ENCODE measurements around the gene HSD17B12. TPM values are rescaled to one million over a fixed set of nuclear protein-coding genes. Genes with fewer than 3 reads are reported as not detected.

HSD17B12 gene
- total RNA-seq, 4 donors from 2014 or later = 46.3 to 93.4 (median 60.1) TPM

DNA sequence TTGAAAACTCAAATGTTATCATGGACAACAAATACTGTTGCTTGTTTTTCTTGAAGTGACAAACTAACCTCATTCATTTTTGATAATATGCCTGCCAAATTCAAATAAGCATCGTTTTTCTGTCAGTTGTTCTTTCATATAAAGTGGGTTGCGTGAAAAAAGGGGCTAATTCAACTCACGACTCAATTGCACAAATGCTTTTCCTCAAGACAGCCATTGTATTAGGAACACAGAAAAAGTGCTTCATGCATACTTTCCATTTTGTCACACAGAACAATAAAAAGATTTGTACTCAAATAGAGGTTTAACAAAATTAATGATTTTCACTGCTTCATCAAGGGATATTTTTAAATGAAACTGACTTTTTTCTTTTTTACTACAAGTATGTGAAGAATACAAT is 105.5 kb downstream of the HSD17B12 start:
- Histone ChIP-seq H3K4me3 (no peak overlapping the region), H3K9me3 (peaks cover 6% of the 10 kb centered on the region), H3K27ac (no peak overlapping the region), H3K27me3 (no peaks in the 10 kb centered on the region), H3K36me3 (no peaks in the 10 kb centered on the region), H3K4me1 (no peaks in the 10 kb centered on the region)
- TF ChIP-seq, protein P1, sequence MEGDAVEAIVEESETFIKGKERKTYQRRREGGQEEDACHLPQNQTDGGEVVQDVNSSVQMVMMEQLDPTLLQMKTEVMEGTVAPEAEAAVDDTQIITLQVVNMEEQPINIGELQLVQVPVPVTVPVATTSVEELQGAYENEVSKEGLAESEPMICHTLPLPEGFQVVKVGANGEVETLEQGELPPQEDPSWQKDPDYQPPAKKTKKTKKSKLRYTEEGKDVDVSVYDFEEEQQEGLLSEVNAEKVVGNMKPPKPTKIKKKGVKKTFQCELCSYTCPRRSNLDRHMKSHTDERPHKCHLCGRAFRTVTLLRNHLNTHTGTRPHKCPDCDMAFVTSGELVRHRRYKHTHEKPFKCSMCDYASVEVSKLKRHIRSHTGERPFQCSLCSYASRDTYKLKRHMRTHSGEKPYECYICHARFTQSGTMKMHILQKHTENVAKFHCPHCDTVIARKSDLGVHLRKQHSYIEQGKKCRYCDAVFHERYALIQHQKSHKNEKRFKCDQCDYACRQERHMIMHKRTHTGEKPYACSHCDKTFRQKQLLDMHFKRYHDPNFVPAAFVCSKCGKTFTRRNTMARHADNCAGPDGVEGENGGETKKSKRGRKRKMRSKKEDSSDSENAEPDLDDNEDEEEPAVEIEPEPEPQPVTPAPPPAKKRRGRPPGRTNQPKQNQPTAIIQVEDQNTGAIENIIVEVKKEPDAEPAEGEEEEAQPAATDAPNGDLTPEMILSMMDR (IDR thresholded peaks at IDR 0.05) = no peak
- TF ChIP-seq POLR2A (IDR thresholded peaks at IDR 0.05) = no peak
- no peak for TF ChIP-seq EP300 (IDR thresholded peaks at IDR 0.05)
- no peak for TF ChIP-seq POLR2AphosphoS5 (IDR thresholded peaks at IDR 0.05)
- 93% methylated on average over 3 of the region's 3 CpGs for WGBS
- no peak for DNase-seq (ENCODE audit: low spot score in 2 of 2)

DNA sequence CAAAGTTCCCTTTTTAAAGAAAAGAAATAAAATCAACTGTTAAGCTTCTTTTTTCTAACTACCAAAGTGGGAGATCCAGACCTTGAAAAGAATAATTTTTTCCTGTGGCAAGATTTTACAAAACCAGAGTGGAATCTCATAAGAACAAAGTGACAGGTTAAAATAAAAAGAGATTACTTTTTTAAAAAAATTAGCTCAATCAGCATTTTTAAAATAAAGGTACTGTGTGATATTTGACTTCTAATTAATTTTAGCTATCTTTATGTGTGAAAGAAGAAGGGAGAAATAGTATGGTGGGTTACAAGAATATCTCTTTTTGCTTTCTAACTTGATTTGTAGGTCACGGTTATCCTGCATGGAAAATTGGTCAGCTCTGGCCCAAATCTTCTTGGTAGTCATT is 107.3 kb downstream of the HSD17B12 start:
- no peaks in the 10 kb centered on the region for H3K36me3 ChIP-seq
- no peak overlapping the region for H3K4me3 ChIP-seq
- DNase-seq (ENCODE audit: low spot score in 2 of 2) = no peak
- H3K27me3 ChIP-seq = no peaks in the 10 kb centered on the region
- 88% methylated on average over 1 of the region's 1 CpG for WGBS
- TF ChIP-seq, protein P1 (IDR thresholded peaks at IDR 0.05) = no peak
- TF ChIP-seq EP300 (IDR thresholded peaks at IDR 0.05) = no peak
- no peak for TF ChIP-seq POLR2AphosphoS5 (IDR thresholded peaks at IDR 0.05)
- TF ChIP-seq POLR2A (IDR thresholded peaks at IDR 0.05) = no peak
- H3K4me1 ChIP-seq = no peaks in the 10 kb centered on the region
- H3K27ac ChIP-seq = no peak overlapping the region
- peaks cover 3% of the 10 kb centered on the region for H3K9me3 ChIP-seq

DNA sequence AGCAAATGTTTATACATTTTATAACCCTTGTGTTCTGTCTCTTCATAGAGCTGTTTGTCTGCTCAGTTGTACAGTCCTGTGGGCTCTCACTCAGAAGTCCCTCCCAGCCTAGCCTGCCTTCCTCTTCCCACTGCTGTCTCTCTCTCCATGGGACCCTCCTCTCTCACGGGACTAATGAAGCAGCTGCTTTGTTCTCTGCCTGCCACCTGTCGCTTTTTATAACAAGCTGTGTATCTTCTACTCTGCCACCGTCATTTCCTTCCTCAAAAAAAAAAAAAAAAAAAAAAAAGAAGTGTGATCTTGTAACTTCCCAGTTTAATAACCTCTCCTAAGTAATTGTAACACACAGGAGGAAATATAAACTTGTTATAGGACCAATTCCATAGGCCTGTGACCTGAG is 107.9 kb downstream of the HSD17B12 start:
- TF ChIP-seq POLR2AphosphoS5 (IDR thresholded peaks at IDR 0.05) (no peak), POLR2A (IDR thresholded peaks at IDR 0.05) (no peak), EP300 (IDR thresholded peaks at IDR 0.05) (no peak)
- TF ChIP-seq, protein P1 (IDR thresholded peaks at IDR 0.05) = no peak
- no peaks in the 10 kb centered on the region for H3K9me3 ChIP-seq
- H3K4me1 ChIP-seq = no peaks in the 10 kb centered on the region
- H3K4me3 ChIP-seq = no peak overlapping the region
- no peaks in the 10 kb centered on the region for H3K36me3 ChIP-seq
- no peaks in the 10 kb centered on the region for H3K27me3 ChIP-seq
- WGBS = 58% methylated on average over 3 of the region's 3 CpGs
- H3K27ac ChIP-seq = no peak overlapping the region
- no peak for DNase-seq (ENCODE audit: low spot score in 2 of 2)

DNA sequence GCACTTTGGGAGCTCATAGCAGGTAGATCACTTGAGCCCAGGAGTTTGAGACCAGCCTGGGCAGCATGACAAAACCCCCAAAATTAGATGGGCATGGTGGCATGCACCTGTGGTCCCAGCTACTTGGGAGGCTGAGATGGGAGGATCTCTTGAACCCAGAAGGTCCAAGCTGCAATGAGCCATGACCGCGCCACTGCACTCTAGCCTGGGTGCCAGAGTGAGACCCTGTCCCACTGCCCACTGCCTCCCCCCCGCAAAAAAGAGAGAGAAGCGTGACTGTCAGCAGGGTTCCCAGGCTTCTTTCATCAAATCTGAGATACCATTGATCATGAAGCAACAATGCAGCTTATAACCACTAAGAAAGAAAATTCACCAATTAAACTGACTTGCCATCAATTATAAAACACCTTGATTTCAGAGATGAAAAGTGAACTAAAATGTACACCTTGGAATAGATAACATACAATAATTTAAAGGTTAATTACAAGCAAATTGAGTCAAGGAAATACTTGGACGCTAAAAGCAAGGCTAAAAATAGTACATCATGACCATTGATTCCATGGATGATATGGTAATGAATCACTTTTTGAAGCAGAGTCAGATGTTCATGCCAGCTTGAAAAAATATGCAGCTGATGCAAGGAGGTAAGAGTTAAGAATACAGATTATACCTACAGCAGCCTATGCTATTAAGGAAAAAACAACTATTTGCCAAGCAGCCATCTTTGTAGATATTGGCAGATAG is 109.3 kb downstream of the HSD17B12 start:
- no peak overlapping the region for H3K27ac ChIP-seq
- DNase-seq (ENCODE audit: low spot score in 2 of 2) = no peak
- no peak overlapping the region for H3K4me3 ChIP-seq
- TF ChIP-seq POLR2AphosphoS5 (IDR thresholded peaks at IDR 0.05) (no peak), EP300 (IDR thresholded peaks at IDR 0.05) (no peak)
- TF ChIP-seq, protein P1 (IDR thresholded peaks at IDR 0.05) = no peak
- H3K4me1 ChIP-seq = no peaks in the 10 kb centered on the region
- no peaks in the 10 kb centered on the region for H3K9me3 ChIP-seq
- 84% methylated on average over 5 of the region's 5 CpGs for WGBS
- H3K27me3 ChIP-seq = no peaks in the 10 kb centered on the region
- H3K36me3 ChIP-seq = no peaks in the 10 kb centered on the region

DNA sequence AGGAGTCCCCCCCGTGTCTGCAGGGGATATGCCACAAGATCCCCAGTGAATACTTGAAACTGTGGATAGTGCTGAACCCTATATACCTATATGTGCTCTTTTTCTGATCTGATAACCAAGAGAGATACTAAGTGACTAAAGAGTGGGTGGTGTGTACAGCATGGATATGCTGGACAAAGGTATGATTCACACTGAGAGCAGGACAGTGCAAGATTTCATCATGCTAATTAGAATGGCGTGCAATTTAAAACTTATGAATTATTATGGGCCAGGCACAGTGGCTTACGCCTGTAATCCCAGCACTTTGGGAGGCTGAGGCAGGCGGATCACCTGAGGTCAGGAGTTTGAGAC is 109.9 kb downstream of the HSD17B12 start:
- no peaks in the 10 kb centered on the region for H3K36me3 ChIP-seq
- TF ChIP-seq EP300 (IDR thresholded peaks at IDR 0.05) = no peak
- TF ChIP-seq POLR2A (IDR thresholded peaks at IDR 0.05) = no peak
- TF ChIP-seq, protein P1 (IDR thresholded peaks at IDR 0.05) = no peak
- TF ChIP-seq POLR2AphosphoS5 (IDR thresholded peaks at IDR 0.05) = no peak
- no peaks in the 10 kb centered on the region for H3K9me3 ChIP-seq
- H3K4me3 ChIP-seq = no peak overlapping the region
- H3K27me3 ChIP-seq = no peaks in the 10 kb centered on the region
- H3K4me1 ChIP-seq = no peaks in the 10 kb centered on the region
- no peak overlapping the region for H3K27ac ChIP-seq
- DNase-seq (ENCODE audit: low spot score in 2 of 2) = no peak
- 83% methylated on average over 4 of the region's 4 CpGs for WGBS
